HepG2 (cell line): Measurements from ENCODE around the gene IKBIP. TPM values are rescaled to one million over a fixed set of nuclear protein-coding genes. Genes with fewer than 3 reads are reported as not detected.

Experiments used
- ARHGAP35 ChIP-seq: sonication (generic); formaldehyde crosslinking; IDR thresholded peaks from 2 replicates; pipeline ENCODE4 v1.9.0; 2022; ENCODE audit warnings: mild to moderate bottlenecking, inconsistent platforms, moderate library complexity, missing genetic modification reagents, borderline replicate concordance
- BATF2 ChIP-seq: sonication (generic); formaldehyde crosslinking; IDR thresholded peaks from 2 replicates; pipeline ENCODE4 v1.8.0; 2022; ENCODE audit warnings: mild to moderate bottlenecking, missing genetic modification reagents, moderate library complexity
- CSRNP1 ChIP-seq: sonication (generic); formaldehyde crosslinking; IDR thresholded peaks from 2 replicates; pipeline ENCODE4 v1.8.1; 2023; ENCODE audit warnings: mild to moderate bottlenecking, missing genetic modification reagents
- ELF4 ChIP-seq: sonication (generic); formaldehyde crosslinking; IDR thresholded peaks from 2 replicates; pipeline ENCODE4 v1.5.0; 2020; ENCODE audit warnings: missing genetic modification reagents, mild to moderate bottlenecking, moderate library complexity, borderline replicate concordance
- GABPB1 ChIP-seq: IDR thresholded peaks from 2 replicates; pipeline ENCODE4 v1.6.1; 2016; ENCODE audit warnings: mild to moderate bottlenecking, missing genetic modification reagents, moderate library complexity, missing compliant biosample characterization
- HMGA1 ChIP-seq: sonication (generic); formaldehyde crosslinking; conservative IDR thresholded peaks from 2 replicates; pipeline ENCODE4 v1.4.0; 2020; ENCODE audit warnings: missing genetic modification reagents
- KAT7 ChIP-seq: IDR thresholded peaks from 2 replicates; pipeline ENCODE4 v1.6.1; 2018; ENCODE audit warnings: borderline replicate concordance, missing compliant biosample characterization
- KDM2A ChIP-seq: sonication (generic); formaldehyde crosslinking; IDR thresholded peaks from 2 replicates; pipeline ENCODE4 v1.4.0; 2020; ENCODE audit warnings: low read depth, missing genetic modification reagents, borderline replicate concordance
- KDM3A ChIP-seq: IDR thresholded peaks from 2 replicates; pipeline ENCODE4 v1.6.1; 2018; ENCODE audit warnings: low read depth, missing compliant biosample characterization
- MEIS1 ChIP-seq: sonication (generic); formaldehyde crosslinking; IDR thresholded peaks from 2 replicates; pipeline ENCODE4 v1.9.0; 2021; ENCODE audit warnings: mild to moderate bottlenecking, missing genetic modification reagents, moderate library complexity, borderline replicate concordance
- NFKBIZ ChIP-seq: IDR thresholded peaks from 2 replicates; pipeline ENCODE4 v1.6.1; 2018; ENCODE audit warnings: missing genetic modification reagents, missing compliant biosample characterization
- POLR2A ChIP-seq, 2 experiments: IDR thresholded peaks; 2 replicates each; pipeline ENCODE4 v1.6.1; 2011; ENCODE audit warnings: low read depth in 2 of 2, low read length in 2 of 2, mild to moderate bottlenecking in 1 of 2, moderate library complexity in 1 of 2; ENCODE audit not compliant: insufficient read depth in 1 of 2
- RBFOX2 ChIP-seq: fragments of 200-400 bp; formaldehyde crosslinking; IDR thresholded peaks from 2 replicates; pipeline ENCODE4 v1.6.1; 2017; ENCODE audit warnings: low read depth, mild to moderate bottlenecking, low read length
- SOX6 ChIP-seq, 2 experiments: fragments of 450-650 bp in 1 of 2; sonication (generic) in 1 of 2; formaldehyde crosslinking in 1 of 2; IDR thresholded peaks; 2 replicates each; pipeline versions ENCODE4 v1.4.0 to v1.6.1; 2017 to 2020; ENCODE audit warnings: antibody characterized with exemption in 1 of 2, mild to moderate bottlenecking in 1 of 2, missing genetic modification reagents in 1 of 2
- SRY ChIP-seq: sonication (generic); formaldehyde crosslinking; IDR thresholded peaks from 2 replicates; pipeline ENCODE4 v1.8.0; 2022; ENCODE audit warnings: mild to moderate bottlenecking, missing genetic modification reagents
- ZKSCAN8 ChIP-seq: IDR thresholded peaks from 2 replicates; pipeline ENCODE4 v1.6.1; 2016; ENCODE audit warnings: borderline replicate concordance, missing genetic modification reagents, missing compliant biosample characterization
- ZNF329 ChIP-seq: sonication (generic); formaldehyde crosslinking; IDR thresholded peaks from 2 replicates; pipeline ENCODE4 v1.9.0; 2021; ENCODE audit warnings: low read depth, mild to moderate bottlenecking, missing genetic modification reagents
- ZNF558 ChIP-seq: sonication (generic); formaldehyde crosslinking; IDR thresholded peaks from 2 replicates; pipeline ENCODE4 v1.9.0; 2022; ENCODE audit warnings: mild to moderate bottlenecking, missing genetic modification reagents, borderline replicate concordance
- ZNF607 ChIP-seq: sonication (generic); formaldehyde crosslinking; IDR thresholded peaks from 2 replicates; pipeline ENCODE4 v1.5.1; 2020; ENCODE audit warnings: missing genetic modification reagents, mild to moderate bottlenecking, borderline replicate concordance
- ZNF710 ChIP-seq: sonication (generic); formaldehyde crosslinking; IDR thresholded peaks from 2 replicates; pipeline ENCODE4 v1.5.0; 2020; ENCODE audit warnings: mild to moderate bottlenecking, missing genetic modification reagents, borderline replicate concordance
- ZXDC ChIP-seq: sonication (generic); formaldehyde crosslinking; IDR thresholded peaks from 2 replicates; pipeline ENCODE4 v1.5.0; 2020; ENCODE audit warnings: mild to moderate bottlenecking, missing genetic modification reagents
- polyA plus RNA-seq, 8 experiments: library from polyadenylated mRNA; depleted of rRNA in 3 of 8; stranded (reverse) in 7 of 8; unstranded in 1 of 8; fragments of >200 nt; fragmentation: Illumina TruSeq in 4 of 8; extraction: Trizol in 4 of 8; gene quantifications; 2 replicates each; pipeline versions ENCODE4 v1.2.1 to v1.2.3, GENCODE V29; 2011 to 2016; ENCODE audit warnings: low read depth in 4 of 8, missing spikeins in 1 of 8, mixed read lengths in 1 of 8; ENCODE audit not compliant: insufficient read depth in 1 of 8
- total RNA-seq, 5 experiments: library from RNA; depleted of rRNA; stranded (reverse); fragments of >200 nt; fragmentation: Illumina TruSeq; extraction: Trizol; gene quantifications; 2 replicates each; pipeline ENCODE4 v1.2.3, GENCODE V29; 2016; ENCODE audit warnings: low read depth in 1 of 5

IKBIP gene
- total and polyA plus RNA-seq, 2 of the 13 experiments (the other 11 are each of a cell fraction or from before 2014, with no cell fraction given), result 20.0 to 55.5 TPM

- 0 out of 2 replicates have a peak, but pooled peaks have one; percentile 24 for TF ChIP-seq NFKBIZ (CRISPR knock-in tag)
- peak; percentile 62; the same call in 1 of the 2 replicates for TF ChIP-seq RBFOX2
- TF ChIP-seq SRY, result peak; percentile 72; the same call in 1 of the 2 replicates
- peak; percentile 43; the same call in 1 of the 2 replicates for TF ChIP-seq ELF4 (CRISPR knock-in tag)
- TF ChIP-seq KDM3A, result 0 out of 2 replicates have a peak, but pooled peaks have one; percentile 18
- peak; percentile 46; the same call in 1 of the 2 replicates for TF ChIP-seq ZNF558 (CRISPR knock-in tag)
- TF ChIP-seq MEIS1 (CRISPR knock-in tag), result no peak
- 0 out of 2 replicates have a peak, but pooled peaks have one; percentile 74 for TF ChIP-seq ARHGAP35 (CRISPR knock-in tag)
- 0 out of 2 replicates have a peak, but pooled peaks have one; percentile 18 for TF ChIP-seq ZNF607 (CRISPR knock-in tag)
- TF ChIP-seq POLR2A (IDR thresholded peaks at IDR 0.05; ENCODE audit: insufficient read depth in 1 of 2, low read depth in 2 of 2, low read length in 2 of 2), result 0 out of 4 replicates have a peak, but pooled peaks of 1 of the 2 experiments have one; percentile 48
- TF ChIP-seq CSRNP1, result no peak
- peak; percentile 59; the same call in 1 of the 2 replicates for TF ChIP-seq GABPB1 (CRISPR knock-in tag)
- TF ChIP-seq KAT7, result 0 out of 2 replicates have a peak, but pooled peaks have one; percentile 8
- peak; percentile 39; the same call in 1 of the 2 replicates for TF ChIP-seq KDM2A
- no peak for TF ChIP-seq SOX6 (IDR thresholded peaks at IDR 0.05)
- TF ChIP-seq SOX6 (CRISPR knock-in tag; IDR thresholded peaks at IDR 0.05), result peak; percentile 15; the same call in 1 of the 2 replicates
- TF ChIP-seq ZKSCAN8 (CRISPR knock-in tag), result no peak
- TF ChIP-seq ZXDC (CRISPR knock-in tag), result peak; percentile 78; the same call in 1 of the 2 replicates
- TF ChIP-seq HMGA1 (CRISPR knock-in tag), result no peak
- TF ChIP-seq ZNF710 (CRISPR knock-in tag), result no peak
- 0 out of 2 replicates have a peak, but pooled peaks have one; percentile 62 for TF ChIP-seq ZNF329 (CRISPR knock-in tag)
- no peak for TF ChIP-seq BATF2 (CRISPR knock-in tag)
Observed at GRCh38 chr12:98644433-98644711, 216 bp downstream of the IKBIP start (continued).
